HG02840 (cell line): ENCODE data around the gene KDM5C.
"Not testable (repeated sequence)": the region's sequence is repeated elsewhere in the genome, so short reads cannot be mapped to it uniquely, and the experiment has no call there.

Experiments used
- ATAC-seq: cut with Tn5 transposase; IDR thresholded peaks from one replicate; pipeline ENCODE4 v1.9.1; 2021; ENCODE audit warnings: mild to moderate bottlenecking, moderate library complexity, moderate number of reproducible peaks; ENCODE audit not compliant: unreplicated experiment, low FRiP score

Gene KDM5C

DNA sequence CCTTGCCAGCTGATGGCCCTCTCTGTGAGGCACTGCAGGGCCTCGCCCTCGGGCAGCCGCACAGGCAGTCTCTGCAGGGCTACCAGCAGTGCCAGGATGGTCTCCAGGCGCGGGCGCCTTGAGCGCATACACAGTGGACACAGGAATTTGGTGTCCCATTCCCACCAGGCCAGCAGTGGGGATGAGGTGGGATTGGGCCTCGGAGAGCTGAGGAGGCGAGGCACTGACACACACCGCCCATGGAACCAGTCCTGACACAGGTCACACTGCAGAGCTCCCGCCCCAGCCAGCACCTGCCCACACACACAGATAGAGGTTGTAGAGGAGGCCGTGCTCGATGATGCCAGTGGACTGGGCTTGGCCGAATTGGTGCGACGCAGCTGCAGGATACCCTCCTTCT is 30.7 kb downstream of the KDM5C start:
- no peak for ATAC-seq

DNA sequence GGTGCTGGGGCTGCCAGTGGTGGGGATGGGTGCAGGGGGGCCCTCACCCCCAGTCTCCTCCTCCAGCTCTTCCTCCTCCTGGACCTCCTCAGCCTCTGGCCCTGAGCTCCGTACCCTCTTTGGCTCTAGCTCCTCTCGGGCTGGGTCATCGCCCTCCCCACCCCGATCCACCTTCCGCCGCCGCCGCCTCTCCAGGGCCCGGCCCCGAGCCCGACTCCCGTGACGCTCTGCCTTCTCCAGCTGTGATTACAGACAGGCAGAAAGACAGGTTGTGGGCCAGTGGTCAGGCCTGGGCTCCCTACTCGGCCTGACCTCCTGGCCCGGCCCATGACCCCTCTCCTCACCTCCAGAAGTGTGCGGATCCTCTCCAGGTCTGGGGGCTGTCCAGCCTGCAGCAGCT is 31.9 kb downstream of the KDM5C start:
- no peak for ATAC-seq

DNA sequence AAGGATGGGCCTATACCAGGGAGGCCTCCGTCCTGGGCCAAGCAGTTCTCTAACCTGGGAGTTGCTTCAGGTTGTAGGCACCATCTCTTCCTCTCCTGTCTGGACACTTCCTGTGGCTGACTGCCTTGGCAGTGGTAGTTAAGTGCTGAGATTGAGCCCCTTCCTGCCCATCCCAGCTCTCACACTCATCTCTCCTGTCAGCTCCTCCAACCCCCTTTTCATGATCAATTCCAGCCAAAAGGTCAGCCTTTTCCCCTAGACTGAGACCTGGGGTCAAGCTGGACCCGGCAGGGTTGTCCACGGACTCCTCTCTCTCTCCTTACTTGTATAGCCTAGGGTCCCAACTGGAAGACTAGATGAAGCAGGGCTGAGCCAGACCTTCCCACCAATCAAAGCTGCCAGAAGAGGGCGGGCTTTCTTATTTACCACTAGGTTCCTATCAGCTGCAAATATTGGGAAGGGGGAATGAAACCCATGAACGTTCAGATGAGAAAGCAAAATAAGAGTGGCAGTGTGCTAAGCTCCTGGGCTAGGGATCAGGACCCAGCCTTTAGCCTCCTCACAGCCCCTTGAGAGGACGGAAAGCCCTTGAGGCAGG is 34.5 kb downstream of the KDM5C start:
- ATAC-seq = no peak

DNA sequence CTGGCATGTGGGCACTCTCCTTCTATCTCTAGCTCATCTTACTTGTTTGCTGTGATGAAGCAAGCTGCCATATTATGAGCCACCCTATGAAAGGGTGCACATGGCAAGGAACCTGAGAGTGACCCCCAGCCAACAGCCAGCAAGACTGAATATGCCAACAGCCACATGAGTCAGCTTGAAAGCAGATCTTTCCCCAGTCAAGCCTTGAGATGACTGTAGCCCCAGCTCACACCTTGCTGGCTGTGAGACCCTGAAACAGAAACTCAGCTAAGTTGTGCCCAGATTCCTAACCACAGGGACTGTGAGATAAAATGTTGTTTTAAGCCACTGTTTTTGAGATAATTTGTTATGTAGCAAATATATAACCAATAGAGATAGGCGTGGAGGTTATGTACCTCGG is 36.2 kb downstream of the KDM5C start:
- ATAC-seq = no peak

DNA sequence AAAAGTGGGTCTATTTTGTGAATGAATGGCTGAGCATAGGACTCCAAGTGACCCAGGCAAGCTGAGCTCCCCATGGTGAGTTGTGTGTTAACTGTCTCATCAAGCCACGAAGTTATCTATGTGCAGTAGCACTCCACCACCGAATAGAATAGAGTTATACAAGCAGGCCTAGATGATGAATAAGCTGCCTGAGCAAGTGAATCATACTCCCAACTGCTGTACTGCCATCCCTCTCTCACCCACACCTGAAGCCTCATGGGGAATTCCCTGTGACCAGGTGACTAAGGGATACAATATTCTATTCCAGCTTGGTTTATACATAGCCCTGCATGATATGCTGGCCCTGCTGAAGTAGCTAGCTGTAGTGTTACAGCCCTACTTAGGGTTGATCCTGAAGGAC is 38.7 kb downstream of the KDM5C start:
- no peak for ATAC-seq

DNA sequence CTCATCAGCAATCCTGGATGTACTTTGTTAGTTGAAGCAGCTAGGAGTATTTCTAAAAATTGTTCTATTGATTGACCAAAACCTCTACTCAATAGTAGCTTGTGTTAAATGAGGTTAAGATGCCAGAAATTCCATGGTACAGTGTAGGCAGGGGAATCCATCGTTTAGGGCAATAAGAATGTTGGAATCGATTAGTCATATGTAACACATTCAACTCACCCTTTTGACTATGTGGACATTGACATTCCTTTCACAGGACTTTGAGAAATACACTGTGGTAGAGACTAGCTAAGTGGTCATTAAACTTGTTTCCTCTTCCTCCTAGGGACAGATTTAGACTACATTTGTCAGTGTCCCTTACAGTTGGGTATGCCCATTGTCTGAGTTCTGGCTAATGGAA is 40.2 kb downstream of the KDM5C start:
- ATAC-seq = no peak

DNA sequence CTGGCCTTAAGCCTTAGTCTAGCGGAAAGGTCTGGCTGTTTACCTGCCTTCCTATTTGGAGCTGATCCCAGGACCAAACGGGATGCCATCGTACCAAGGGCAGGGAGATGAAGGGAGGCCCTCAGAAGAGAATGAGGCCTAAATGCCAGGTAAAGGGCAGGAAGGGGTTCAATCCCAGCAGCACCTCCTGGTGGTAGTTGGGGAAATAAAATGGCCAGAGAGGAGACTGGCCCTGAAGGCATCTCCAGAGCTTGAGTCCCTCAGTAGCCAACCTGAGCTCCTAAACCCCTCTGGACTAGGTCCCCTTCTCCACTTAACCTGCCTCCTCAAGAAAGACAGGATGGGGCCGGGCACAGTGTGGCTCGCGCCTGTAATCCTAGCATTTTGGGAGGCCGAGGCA is 53.7 kb downstream of the KDM5C start:
- ATAC-seq = no peak

DNA sequence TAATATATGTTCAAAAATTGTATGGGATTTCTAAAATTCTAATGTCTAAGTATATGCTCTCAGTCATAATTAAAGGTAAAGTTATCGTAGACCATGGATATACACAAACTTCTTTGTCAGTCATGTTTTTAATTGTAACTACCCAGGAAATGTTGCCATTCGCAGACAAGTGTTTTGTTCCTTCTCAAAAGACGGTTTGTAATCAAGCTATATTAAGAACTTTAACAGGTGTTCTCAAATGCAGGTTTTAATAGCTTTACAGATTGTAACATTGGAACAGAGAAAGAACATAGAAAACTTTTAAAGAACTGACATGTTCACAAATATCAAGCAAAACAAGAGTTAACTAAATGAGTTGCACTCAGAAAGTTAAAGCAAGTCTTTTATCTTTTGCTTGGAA is 58.9 kb downstream of the KDM5C start:
- no peak for ATAC-seq

DNA sequence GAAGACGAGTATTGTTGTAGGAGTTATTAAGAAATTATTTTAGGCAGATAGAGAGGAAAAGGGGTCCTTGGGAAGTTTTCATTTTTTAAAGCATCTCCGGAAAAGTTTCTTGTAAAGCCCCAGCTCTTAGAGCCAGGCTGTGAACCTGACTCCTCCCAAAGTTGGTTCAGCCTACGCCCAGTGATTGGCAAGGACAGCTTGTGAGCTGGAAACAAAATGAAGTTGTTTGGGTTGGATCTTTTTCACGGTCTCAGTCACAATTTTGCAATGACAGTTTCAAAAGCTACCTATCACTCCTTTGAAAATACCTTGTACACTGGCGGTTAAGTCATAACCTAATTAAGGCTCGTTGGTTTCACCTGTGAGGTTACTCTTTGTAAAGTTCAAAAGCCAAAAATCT is 60.4 kb downstream of the KDM5C start:
- ATAC-seq = not testable (repeated sequence)

DNA sequence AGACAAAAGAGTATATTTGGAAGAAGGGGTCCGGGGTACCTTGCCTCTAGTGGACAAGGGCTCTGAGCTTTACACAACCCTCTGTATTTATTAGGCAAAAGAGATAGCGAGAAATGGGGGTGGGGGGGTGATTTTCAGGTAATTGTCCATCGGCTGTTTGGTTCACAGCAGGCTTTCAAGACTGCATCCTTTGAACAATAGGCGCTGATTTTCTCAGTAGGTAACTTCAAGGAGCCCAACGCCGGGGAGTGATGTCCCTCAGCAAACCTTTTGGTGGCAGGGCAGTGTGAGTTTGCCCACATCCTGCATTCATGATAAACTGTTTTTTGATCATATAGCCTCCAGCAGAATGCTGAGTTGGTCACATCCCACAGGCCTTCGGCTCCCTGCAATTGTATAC is 61.6 kb downstream of the KDM5C start:
- ATAC-seq = no peak

DNA sequence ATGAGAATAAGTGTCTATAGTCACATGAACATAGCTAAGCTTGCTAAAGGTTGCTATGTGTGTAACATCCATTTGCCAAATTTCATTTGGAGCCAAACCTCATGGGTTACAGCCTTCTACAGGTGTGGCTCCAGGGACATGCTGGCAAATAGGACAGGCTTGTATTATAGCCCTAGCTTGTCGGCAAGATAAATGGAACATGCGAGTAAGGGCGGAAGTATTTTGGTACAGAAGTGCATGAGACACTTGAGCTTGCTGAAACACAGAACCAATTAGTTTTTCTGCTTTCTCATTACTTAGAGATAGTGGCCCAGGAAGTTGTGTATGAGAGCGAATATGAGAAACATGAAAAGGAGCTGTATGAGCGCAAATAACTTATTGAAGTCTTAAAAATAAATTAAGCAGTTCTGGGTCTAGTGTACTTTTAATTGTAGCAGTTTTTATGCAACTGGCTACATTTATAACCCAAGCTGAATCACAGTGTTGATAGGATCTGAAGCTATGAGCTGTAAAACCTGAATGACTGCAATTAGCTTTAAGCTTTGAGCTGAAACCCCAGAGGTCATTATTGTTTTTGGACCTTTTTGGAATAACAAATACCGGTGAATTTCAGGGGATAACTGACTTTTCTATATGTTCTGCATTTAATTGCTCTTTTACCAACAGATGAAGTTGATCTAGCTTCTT is 64.6 kb downstream of the KDM5C start:
- ATAC-seq = no peak

DNA sequence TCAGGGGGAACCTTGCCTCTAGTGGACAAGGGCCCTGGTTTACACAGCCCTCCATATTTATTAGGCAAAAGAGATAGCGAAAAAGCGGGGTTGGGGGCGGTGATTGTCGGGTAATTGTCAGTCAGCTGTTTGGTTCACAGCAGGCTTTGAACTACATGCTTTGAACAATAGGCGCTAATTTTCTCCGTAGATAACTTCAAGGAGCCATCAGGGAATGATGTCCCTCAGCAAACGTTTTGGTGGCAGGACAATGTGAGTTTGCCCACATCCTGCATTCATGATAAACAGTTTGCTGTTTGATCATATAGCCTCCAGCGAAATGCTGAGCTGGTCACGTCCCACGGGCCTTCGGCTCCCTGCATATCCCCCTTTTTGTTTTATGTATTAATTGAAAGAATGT is 65.8 kb downstream of the KDM5C start:
- ATAC-seq = no peak

DNA sequence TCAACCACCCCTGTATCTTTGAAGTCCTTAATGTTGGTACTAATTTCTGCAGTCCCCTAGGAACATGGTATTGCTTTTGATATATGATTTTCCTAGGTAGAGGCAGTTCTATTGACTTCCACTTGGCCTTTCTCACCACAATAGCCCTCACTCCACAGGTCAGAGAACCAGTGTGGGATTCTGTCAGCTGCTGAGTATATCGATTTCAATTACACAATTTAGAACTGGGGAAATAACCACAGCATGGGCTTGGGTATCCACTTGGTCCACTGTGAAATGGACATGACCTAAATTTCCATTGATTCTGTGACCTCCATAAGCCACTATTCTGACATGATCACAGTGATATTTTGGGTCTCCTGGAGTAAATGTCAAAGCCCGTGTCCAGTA is 68.8 kb downstream of the KDM5C start:
- no peak for ATAC-seq

DNA sequence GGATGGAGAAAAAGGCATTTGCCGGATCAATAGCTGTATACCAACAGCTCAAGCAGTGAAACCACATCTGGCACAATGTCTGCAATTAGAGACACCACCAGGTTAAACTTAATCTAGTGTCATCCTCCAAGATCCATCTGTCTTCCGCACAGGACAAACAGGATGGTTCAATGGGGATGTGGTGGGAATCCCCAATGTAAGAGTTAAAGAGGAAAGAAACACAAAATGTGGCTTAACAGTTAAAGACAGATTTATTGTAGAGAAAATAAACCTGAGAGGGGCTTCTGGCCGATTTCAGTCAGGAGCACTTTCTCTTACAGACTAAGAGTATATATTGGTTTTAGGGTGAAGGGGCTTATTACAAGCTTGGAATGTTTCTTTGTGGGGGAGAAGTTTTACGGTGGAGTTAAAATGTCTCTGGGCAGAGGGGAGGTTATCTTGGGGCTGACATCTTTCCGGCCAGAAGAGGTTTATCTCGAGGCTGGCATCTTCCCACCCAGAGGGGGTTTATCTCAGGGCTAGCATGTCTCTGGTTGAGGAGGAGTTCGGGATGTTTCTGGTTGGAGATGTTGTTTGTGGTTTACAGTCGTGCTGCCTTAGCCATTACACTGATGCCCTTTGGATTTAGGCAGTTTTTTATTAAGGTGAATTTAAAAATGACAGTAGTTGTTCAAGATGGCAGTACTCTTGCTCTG is 69.3 kb downstream of the KDM5C start:
- no peak for ATAC-seq

DNA sequence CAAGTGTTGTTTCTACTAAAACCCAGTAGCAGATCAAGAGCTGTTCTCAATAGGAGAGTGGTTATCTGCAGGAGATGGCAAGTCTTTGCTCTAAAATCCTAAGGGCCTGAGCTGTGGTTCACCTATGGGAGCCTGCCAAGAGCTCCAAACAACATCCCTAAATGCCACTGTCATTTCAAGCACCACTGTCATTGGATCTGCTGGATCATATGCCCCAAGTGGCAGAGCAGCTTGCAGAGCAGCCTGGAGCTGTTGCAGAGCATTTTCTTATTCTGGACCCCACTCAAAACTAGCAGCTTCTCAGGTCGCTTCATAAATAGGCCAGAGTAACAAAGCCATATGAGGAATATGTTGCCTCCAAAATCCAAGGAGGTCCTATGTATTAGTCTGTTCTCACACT is 71.4 kb downstream of the KDM5C start:
- no peak for ATAC-seq
